H9 (cell line): ENCODE data around the gene RPL6. TPM values are rescaled to one million over a fixed set of nuclear protein-coding genes. Genes with fewer than 3 reads are reported as not detected.

Source experiments
- DNase-seq: peaks from one replicate; pipeline ENCODE4 v3.0.0-alpha.2; 2017
- H2AFZ ChIP-seq: one replicate; pipeline ENCODE4 v1.6.1; 2013; ENCODE audit warnings: mild to moderate bottlenecking, low read length, control low read depth, moderate library complexity
- H2AK5ac ChIP-seq: 2 replicates; pipeline ENCODE4 v1.6.1; 2013; ENCODE audit warnings: low read length, control low read depth, mixed read lengths; ENCODE audit not compliant: insufficient read length
- H2BK120ac ChIP-seq: one replicate; pipeline ENCODE4 v1.6.1; 2013; ENCODE audit warnings: low read depth, mild to moderate bottlenecking, low read length, control low read depth, inconsistent platforms; ENCODE audit not compliant: poor library complexity, severe bottlenecking
- H2BK12ac ChIP-seq: 2 replicates; pipeline ENCODE4 v1.6.1; 2013; ENCODE audit warnings: low read length, control low read depth, mixed read lengths, low read depth; ENCODE audit not compliant: insufficient read length
- H2BK15ac ChIP-seq: 2 replicates; pipeline ENCODE4 v1.6.1; 2013; ENCODE audit warnings: low read depth, low read length, control low read depth
- H2BK20ac ChIP-seq: one replicate; pipeline ENCODE4 v1.6.1; 2013; ENCODE audit warnings: low read depth, mild to moderate bottlenecking, low read length, control low read depth, inconsistent platforms; ENCODE audit not compliant: poor library complexity, severe bottlenecking
- H2BK5ac ChIP-seq: 2 replicates; pipeline ENCODE4 v1.6.1; 2013; ENCODE audit warnings: low read length, control low read depth, mixed read lengths; ENCODE audit not compliant: insufficient read length
- H3K14ac ChIP-seq: 2 replicates; pipeline ENCODE4 v1.6.1; 2013; ENCODE audit warnings: low read length, control low read depth; ENCODE audit not compliant: insufficient read depth
- H3K18ac ChIP-seq: 2 replicates; pipeline ENCODE4 v1.6.1; 2013; ENCODE audit warnings: low read depth, mild to moderate bottlenecking, mixed read lengths, low read length, control low read depth; ENCODE audit not compliant: insufficient read length
- H3K23ac ChIP-seq: 2 replicates; pipeline ENCODE4 v1.6.1; 2013; ENCODE audit warnings: low read length, control low read depth, mixed read lengths, low read depth; ENCODE audit not compliant: insufficient read length
- H3K23me2 ChIP-seq: 2 replicates; pipeline ENCODE4 v1.6.1; 2013; ENCODE audit warnings: low read depth, mild to moderate bottlenecking, mixed read lengths, low read length, control low read depth; ENCODE audit not compliant: insufficient read length, poor library complexity, severe bottlenecking
- H3K27ac ChIP-seq: 2 replicates; pipeline ENCODE4 v1.5.1; 2013; ENCODE audit warnings: low read length, control low read depth, mixed read lengths, low read depth; ENCODE audit not compliant: insufficient read length
- H3K27me3 ChIP-seq: 2 replicates; pipeline ENCODE4 v1.6.1; 2013; ENCODE audit warnings: low read length, control low read depth, inconsistent platforms; ENCODE audit not compliant: insufficient read depth
- H3K4ac ChIP-seq: 2 replicates; pipeline ENCODE4 v1.6.1; 2013; ENCODE audit warnings: low read depth, mild to moderate bottlenecking, control low read depth, inconsistent platforms, low read length, moderate library complexity
- H3K4me1 ChIP-seq: 2 replicates; pipeline ENCODE4 v1.6.1; 2013; ENCODE audit warnings: low read length, control low read depth, inconsistent platforms; ENCODE audit not compliant: insufficient read depth
- H3K4me2 ChIP-seq: 2 replicates; pipeline ENCODE4 v1.6.1; 2013; ENCODE audit warnings: low read length, control low read depth, mixed read lengths; ENCODE audit not compliant: insufficient read length, insufficient read depth
- H3K56ac ChIP-seq: 2 replicates; pipeline ENCODE4 v1.6.1; 2013; ENCODE audit warnings: low read depth, mild to moderate bottlenecking, mixed read lengths, low read length, control low read depth; ENCODE audit not compliant: insufficient read length
- H3K79me1 ChIP-seq: 2 replicates; pipeline ENCODE4 v1.6.1; 2013; ENCODE audit warnings: low read depth, mild to moderate bottlenecking, moderate library complexity, low read length, control low read depth, inconsistent platforms; ENCODE audit not compliant: insufficient read depth, poor library complexity, severe bottlenecking
- H3K79me2 ChIP-seq: 2 replicates; pipeline ENCODE4 v1.6.1; 2013; ENCODE audit warnings: low read length, control low read depth, inconsistent platforms; ENCODE audit not compliant: insufficient read depth
- H3K9ac ChIP-seq: 2 replicates; pipeline ENCODE4 v1.6.1; 2013; ENCODE audit warnings: low read length, control low read depth, mixed read lengths; ENCODE audit not compliant: insufficient read length; ENCODE audit errors: extremely low read depth
- H3K9me3 ChIP-seq: one replicate; pipeline ENCODE4 v1.6.1; 2013; ENCODE audit warnings: low read depth, low read length, inconsistent platforms; ENCODE audit not compliant: control insufficient read depth
- H3T11ph ChIP-seq: one replicate; pipeline ENCODE4 v1.6.1; 2013; ENCODE audit warnings: mild to moderate bottlenecking, low read length, control low read depth, inconsistent platforms
- H4K20me1 ChIP-seq: one replicate; pipeline ENCODE4 v1.6.1; 2013; ENCODE audit not compliant: control insufficient read depth, insufficient read length, insufficient read depth
- H4K5ac ChIP-seq: 2 replicates; pipeline ENCODE4 v1.6.1; 2013; ENCODE audit warnings: low read depth, mild to moderate bottlenecking, mixed read lengths, low read length, control low read depth; ENCODE audit not compliant: insufficient read length
- H4K8ac ChIP-seq: replicated peaks from 2 replicates; pipeline ENCODE4 v1.6.1; 2013; ENCODE audit warnings: low read length, control low read depth, mixed read lengths, low read depth; ENCODE audit not compliant: insufficient read length
- H4K91ac ChIP-seq: 2 replicates; pipeline ENCODE4 v1.6.1; 2013; ENCODE audit warnings: low read depth, mild to moderate bottlenecking, moderate library complexity, mixed read lengths, low read length, control low read depth; ENCODE audit not compliant: insufficient read length
- H3K27ac Mint-ChIP-seq, 3 experiments: 2 replicates in 2 of 3; 3 replicates in 1 of 3; pipeline ENCODE4 v1.8.0; 2020 to 2021; ENCODE audit warnings: mixed read lengths in 3 of 3, mild to moderate bottlenecking in 1 of 3, moderate library complexity in 1 of 3
- H3K27me3 Mint-ChIP-seq: 2 replicates; pipeline ENCODE4 v1.8.0; 2021; ENCODE audit warnings: low read depth, mild to moderate bottlenecking, moderate library complexity, mixed read lengths
- H3K36me3 Mint-ChIP-seq, 3 experiments: 2 replicates in 2 of 3; 3 replicates in 1 of 3; pipeline ENCODE4 v1.8.0; 2020 to 2021; ENCODE audit warnings: low read depth in 3 of 3, mixed read lengths in 3 of 3; ENCODE audit not compliant: insufficient read depth in 1 of 3
- H3K4me1 Mint-ChIP-seq, 2 experiments: 2 replicates each; pipeline ENCODE4 v1.8.0; 2020; ENCODE audit warnings: mixed read lengths in 2 of 2
- H3K4me3 Mint-ChIP-seq, 2 experiments: 2 replicates in 1 of 2; 3 replicates in 1 of 2; pipeline ENCODE4 v1.8.0; 2020 to 2021; ENCODE audit warnings: mild to moderate bottlenecking in 2 of 2, mixed read lengths in 2 of 2, moderate library complexity in 1 of 2
- H3K9me3 Mint-ChIP-seq, 2 experiments: 2 replicates in 1 of 2; 3 replicates in 1 of 2; pipeline ENCODE4 v1.8.0; 2020; ENCODE audit warnings: mild to moderate bottlenecking in 2 of 2, mixed read lengths in 2 of 2, moderate library complexity in 1 of 2
- WGBS: extraction: QIAGEN DNeasy Blood & Tissue Kit; methylation state at CpG from one replicate; pipeline ENCODE4 v1.1.7; 2013; ENCODE audit warnings: missing lambda C conversion rate, low lambda C conversion rate, mixed read lengths; ENCODE audit not compliant: insufficient read length; ENCODE audit errors: extremely low coverage; 5-methylcytosine and 5-hydroxymethylcytosine counted together
- total RNA-seq: library from RNA; stranded (reverse); gene quantifications from 2 replicates; pipeline ENCODE4 v1.2.1, GENCODE V29; 2021
- TF ChIP-seq, protein P1 (sequence below): fragments of 200-600 bp; sonication (generic); conservative IDR thresholded peaks from 3 replicates; pipeline ENCODE4 v1.8.0; 2021; ENCODE audit warnings: antibody characterized with exemption, mild to moderate bottlenecking

Gene RPL6
- total RNA-seq, 1 experiment from 2014 or later: 1,921 TPM

DNA sequence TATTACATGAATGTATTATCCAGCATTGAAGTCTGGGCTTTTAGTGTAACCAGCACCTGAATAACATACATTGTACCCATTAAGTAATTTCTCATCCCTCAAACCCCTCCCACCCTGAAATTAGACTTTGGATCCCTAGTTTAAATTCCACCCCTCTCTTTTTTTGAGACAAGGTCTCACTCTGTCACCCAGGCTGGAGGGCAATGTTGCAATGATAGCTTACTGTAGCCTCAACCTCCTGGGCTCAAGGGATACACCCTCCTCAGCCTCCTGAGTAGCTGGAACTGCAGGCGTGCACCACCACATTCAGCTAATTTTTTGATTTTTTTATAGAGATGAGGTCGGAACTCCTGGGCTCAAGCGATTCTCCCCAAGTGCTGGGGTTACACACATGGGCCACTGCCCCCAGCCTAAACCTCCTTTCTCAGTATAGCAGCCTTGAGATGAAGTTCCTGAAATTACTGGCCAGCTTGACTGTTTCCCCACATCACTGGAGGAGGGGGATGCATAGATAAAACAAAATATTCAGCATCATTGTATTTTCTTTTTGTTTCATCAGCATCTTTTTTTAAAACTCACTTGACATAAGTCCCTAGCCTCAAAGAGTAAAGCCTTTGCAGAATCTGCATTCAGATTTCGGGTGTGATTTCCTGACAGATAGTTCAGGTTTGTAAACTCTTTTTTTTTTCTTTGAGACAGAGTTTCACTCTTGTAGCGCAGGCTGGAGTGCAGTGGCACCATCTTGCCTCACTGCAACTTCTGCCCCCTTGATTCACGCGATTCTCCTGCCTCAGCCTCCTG is 16.4 kb upstream of the RPL6 start:
- no peak overlapping the region for H3K18ac ChIP-seq
- no peak overlapping the region for H3T11ph ChIP-seq
- peaks cover 2% of the 10 kb centered on the region for H4K20me1 ChIP-seq
- no peak overlapping the region for H2BK20ac ChIP-seq
- no peak overlapping the region for H2BK12ac ChIP-seq
- H3K4me3 Mint-ChIP-seq: no peak overlapping the region
- no peaks in the 10 kb centered on the region for H3K27me3 Mint-ChIP-seq
- no peaks in the 10 kb centered on the region for H3K27me3 ChIP-seq
- H3K14ac ChIP-seq: no peak overlapping the region
- H2BK15ac ChIP-seq: no peak overlapping the region
- H3K9ac ChIP-seq: no peak overlapping the region
- H3K9me3 Mint-ChIP-seq: no peaks in the 10 kb centered on the region
- peaks cover 14% of the 10 kb centered on the region for H3K79me1 ChIP-seq
- H3K23me2 ChIP-seq: no peaks in the 10 kb centered on the region
- H4K5ac ChIP-seq: no peak overlapping the region
- 0 out of 7 replicates have a peak overlapping the region, but pooled peaks of 1 of the 3 experiments have one; percentile 28 for H3K27ac Mint-ChIP-seq
- H2BK120ac ChIP-seq: no peak overlapping the region
- no peaks in the 10 kb centered on the region for H3K4me1 ChIP-seq
- peaks cover 3 to 7% (median 6%) of the 10 kb centered on the region in 3 experiments; a peak in 4 of 7 replicates for H3K36me3 Mint-ChIP-seq
- no peak overlapping the region for H3K4ac ChIP-seq
- no peak overlapping the region for H4K91ac ChIP-seq
- no peak overlapping the region for H3K27ac ChIP-seq
- H3K79me2 ChIP-seq: peaks cover 31% of the 10 kb centered on the region
- no peak overlapping the region for H2AFZ ChIP-seq
- no peak overlapping the region for H3K4me2 ChIP-seq
- TF ChIP-seq, protein P1, sequence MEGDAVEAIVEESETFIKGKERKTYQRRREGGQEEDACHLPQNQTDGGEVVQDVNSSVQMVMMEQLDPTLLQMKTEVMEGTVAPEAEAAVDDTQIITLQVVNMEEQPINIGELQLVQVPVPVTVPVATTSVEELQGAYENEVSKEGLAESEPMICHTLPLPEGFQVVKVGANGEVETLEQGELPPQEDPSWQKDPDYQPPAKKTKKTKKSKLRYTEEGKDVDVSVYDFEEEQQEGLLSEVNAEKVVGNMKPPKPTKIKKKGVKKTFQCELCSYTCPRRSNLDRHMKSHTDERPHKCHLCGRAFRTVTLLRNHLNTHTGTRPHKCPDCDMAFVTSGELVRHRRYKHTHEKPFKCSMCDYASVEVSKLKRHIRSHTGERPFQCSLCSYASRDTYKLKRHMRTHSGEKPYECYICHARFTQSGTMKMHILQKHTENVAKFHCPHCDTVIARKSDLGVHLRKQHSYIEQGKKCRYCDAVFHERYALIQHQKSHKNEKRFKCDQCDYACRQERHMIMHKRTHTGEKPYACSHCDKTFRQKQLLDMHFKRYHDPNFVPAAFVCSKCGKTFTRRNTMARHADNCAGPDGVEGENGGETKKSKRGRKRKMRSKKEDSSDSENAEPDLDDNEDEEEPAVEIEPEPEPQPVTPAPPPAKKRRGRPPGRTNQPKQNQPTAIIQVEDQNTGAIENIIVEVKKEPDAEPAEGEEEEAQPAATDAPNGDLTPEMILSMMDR: no peak
- no peak overlapping the region for H2AK5ac ChIP-seq
- no peaks in the 10 kb centered on the region for H3K9me3 ChIP-seq
- no peak overlapping the region for H2BK5ac ChIP-seq
- H3K56ac ChIP-seq: no peak overlapping the region
- peaks cover 1 to 2% of the 10 kb centered on the region in 2 experiments; a peak in 2 of 4 replicates for H3K4me1 Mint-ChIP-seq
- no CpG with 5 or more reads among the region's 7 CpGs for WGBS
- H4K8ac ChIP-seq: no peak overlapping the region
- no peak overlapping the region for H3K23ac ChIP-seq
- DNase-seq: no peak
